CD8-positive, alpha-beta memory T cell (primary cell): ENCODE data around the gene RASGRP2. TPM values are rescaled to one million over a fixed set of nuclear protein-coding genes. Genes with fewer than 3 reads are reported as not detected.

Source experiments
- CTCF ChIA-PET: fragments of 350-600 bp; sonication (Branson Sonifier 250); formaldehyde crosslinking; loops from one replicate; lab custom pipeline; 2021; ENCODE audit warnings: antibody characterized with exemption; lab: Charles Lee
- POLR2A ChIA-PET: fragments of 350-600 bp; sonication (Branson Sonifier 250); formaldehyde crosslinking; loops from one replicate; lab custom pipeline; 2021; ENCODE audit warnings: antibody characterized with exemption; lab: Charles Lee
- DNase-seq, 5 donors: peaks; one replicate each; pipeline versions ENCODE4 v3.0.0 to v3.0.0-alpha.2; 2020 to 2022; ENCODE audit warnings: mixed read lengths in 1 of 5
- H3K27ac ChIP-seq: one replicate; pipeline ENCODE4 v1.7.0; 2013; ENCODE audit warnings: low read depth, mild to moderate bottlenecking, low read length, moderate library complexity
- H3K27me3 ChIP-seq: 2 replicates; pipeline ENCODE4 v1.7.0; 2013; ENCODE audit warnings: low read length, mild to moderate bottlenecking; ENCODE audit not compliant: insufficient read depth, poor library complexity, severe bottlenecking
- H3K36me3 ChIP-seq: 2 replicates; pipeline ENCODE4 v1.7.0; 2013; ENCODE audit warnings: mild to moderate bottlenecking, low read length, moderate library complexity; ENCODE audit not compliant: insufficient read depth
- H3K4me1 ChIP-seq: 2 replicates; pipeline ENCODE4 v1.7.0; 2013; ENCODE audit warnings: mild to moderate bottlenecking, low read length, moderate library complexity; ENCODE audit not compliant: insufficient read depth
- H3K4me3 ChIP-seq: 2 replicates; pipeline ENCODE4 v1.7.0; 2013; ENCODE audit warnings: mild to moderate bottlenecking, low read length
- H3K9me3 ChIP-seq: 2 replicates; pipeline ENCODE4 v1.7.0; 2013; ENCODE audit warnings: mild to moderate bottlenecking, low read length
- H3K27ac Mint-ChIP-seq, 8 donors: one replicate each; pipeline ENCODE4 v1.8.0; 2020 to 2021; ENCODE audit warnings: mixed read lengths in 8 of 8, mild to moderate bottlenecking in 6 of 8, inconsistent platforms in 3 of 8, moderate library complexity in 3 of 8
- H3K27me3 Mint-ChIP-seq, 2 donors: one replicate each; pipeline ENCODE4 v1.8.0; 2020 to 2021; ENCODE audit warnings: mixed read lengths in 2 of 2, mild to moderate bottlenecking in 1 of 2, moderate library complexity in 1 of 2
- H3K36me3 Mint-ChIP-seq, 3 donors: one replicate each; pipeline ENCODE4 v1.8.0; 2020 to 2021; ENCODE audit warnings: mixed read lengths in 3 of 3, inconsistent platforms in 1 of 3, mild to moderate bottlenecking in 1 of 3
- H3K4me1 Mint-ChIP-seq, 3 donors: one replicate each; pipeline ENCODE4 v1.8.0; 2020 to 2021; ENCODE audit warnings: mixed read lengths in 3 of 3, inconsistent platforms in 1 of 3, mild to moderate bottlenecking in 1 of 3
- H3K4me3 Mint-ChIP-seq, 7 donors: one replicate each; pipeline ENCODE4 v1.8.0; 2020 to 2021; ENCODE audit warnings: mixed read lengths in 7 of 7, mild to moderate bottlenecking in 6 of 7, moderate library complexity in 4 of 7, inconsistent platforms in 2 of 7
- H3K9me3 Mint-ChIP-seq, 5 donors: one replicate each; pipeline ENCODE4 v1.8.0; 2020 to 2022; ENCODE audit warnings: mixed read lengths in 5 of 5, mild to moderate bottlenecking in 3 of 5, moderate library complexity in 2 of 5, inconsistent platforms in 1 of 5
- polyA plus RNA-seq: library from polyadenylated mRNA; unstranded; fragments of 300-500 nt; fragmentation: Illumina TruSeq; gene quantifications from one replicate; pipeline ENCODE4 v1.2.3, GENCODE V29; 2021
- total RNA-seq, 2 experiments: library from RNA; stranded (reverse); gene quantifications; one replicate each; pipeline ENCODE4 v1.2.3, GENCODE V29; 2021

RASGRP2 gene
- total RNA-seq (10 to 100 TPM; 30.2 to 33.5 TPM), polyA plus RNA-seq (145 TPM)

DNA sequence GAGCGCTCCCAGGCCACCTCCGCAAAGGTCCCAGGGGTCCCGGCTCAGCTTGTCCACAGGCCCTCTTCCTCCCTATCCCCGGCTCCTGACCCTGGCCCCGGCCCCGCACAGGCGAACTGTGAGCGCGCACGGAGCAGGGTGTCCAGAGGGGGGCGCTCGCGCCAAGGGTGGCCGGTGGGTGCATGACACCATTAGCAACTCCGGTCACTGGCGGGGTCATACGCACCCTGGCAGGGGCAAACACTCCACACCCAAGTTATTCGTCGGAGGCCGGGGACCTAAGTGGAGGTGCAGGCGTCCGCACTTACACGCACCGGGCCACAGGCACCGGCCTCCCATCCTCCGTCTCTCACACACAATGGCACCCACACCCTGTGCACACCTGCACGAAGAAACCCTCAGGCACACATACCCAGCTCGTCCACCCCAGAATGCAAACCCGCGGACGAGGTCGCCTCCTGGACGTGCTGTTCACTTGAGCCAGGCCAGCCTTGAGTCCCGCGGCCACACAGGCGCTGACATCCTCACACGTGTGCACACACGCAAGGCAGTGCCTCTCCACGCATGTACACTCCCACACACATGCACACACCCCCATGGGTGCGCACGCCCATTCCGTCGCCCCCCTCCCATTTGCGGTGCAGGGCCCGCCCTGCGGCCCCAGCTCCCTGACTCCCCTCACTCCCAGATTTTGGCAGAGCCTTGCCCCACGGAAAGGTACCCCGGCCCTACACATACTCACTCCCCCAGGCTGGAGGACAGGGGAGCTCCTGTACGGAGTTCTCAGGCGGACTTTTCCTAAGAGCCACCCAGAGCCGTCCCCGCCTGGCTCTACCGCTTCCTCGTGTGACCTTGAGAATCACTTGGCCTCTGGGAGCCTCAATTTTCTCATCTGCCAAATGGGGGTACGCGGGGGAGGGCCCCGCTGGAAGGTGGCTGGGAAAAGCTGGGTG, at the start of gene RASGRP2:
Gene RASGRP2, minus strand, starts transcription at position 552 of the 953 bp plus-strand sequence. CDS start 1,276 bp downstream, outside the sequence.
- Mint-ChIP-seq H3K36me3 (peaks cover 6 to 41% (median 10%) of the 10 kb centered on the region in 3 donors), H3K4me1 (peaks cover 31 to 65% (median 36%) of the 10 kb centered on the region in 3 donors), H3K4me3 (peak within 1 kb of the TSS; percentile 95 to 99 (median 97)), H3K9me3 (no peaks in the 10 kb centered on the region), H3K27me3 (peaks cover 0 to 7% of the 10 kb centered on the region in 2 donors), H3K27ac (peak within 1 kb of the TSS; percentile 94 to 100 (median 99))
- ChIA-PET CTCF (interaction anchor here (0.5 to 18.5 kb wide), 23 partner anchors 8 to 427 kb away, joined by 3 to 441 read pairs (median 3); partner anchors contain the start of genes CDC42BPG, MEN1, NRXN2 and PYGM), POLR2A (interaction anchor here (0.5 to 8.0 kb wide), 16 partner anchors 13 to 1877 kb away, joined by 3 to 220 read pairs (median 3); partner anchors contain the start of genes CDC42BPG, MAP4K2, PYGM and SF1)
- DNase-seq, result peak; percentile 81 to 93 (median 87)
- H3K27ac ChIP-seq, result peak within 1 kb of the TSS; percentile 95
- peaks cover 14% of the 10 kb centered on the region for H3K36me3 ChIP-seq
- no peaks in the 10 kb centered on the region for H3K9me3 ChIP-seq
- peaks cover 31% of the 10 kb centered on the region for H3K4me1 ChIP-seq
- H3K4me3 ChIP-seq, result peak within 1 kb of the TSS; percentile 87
- no peaks in the 10 kb centered on the region for H3K27me3 ChIP-seq

DNA sequence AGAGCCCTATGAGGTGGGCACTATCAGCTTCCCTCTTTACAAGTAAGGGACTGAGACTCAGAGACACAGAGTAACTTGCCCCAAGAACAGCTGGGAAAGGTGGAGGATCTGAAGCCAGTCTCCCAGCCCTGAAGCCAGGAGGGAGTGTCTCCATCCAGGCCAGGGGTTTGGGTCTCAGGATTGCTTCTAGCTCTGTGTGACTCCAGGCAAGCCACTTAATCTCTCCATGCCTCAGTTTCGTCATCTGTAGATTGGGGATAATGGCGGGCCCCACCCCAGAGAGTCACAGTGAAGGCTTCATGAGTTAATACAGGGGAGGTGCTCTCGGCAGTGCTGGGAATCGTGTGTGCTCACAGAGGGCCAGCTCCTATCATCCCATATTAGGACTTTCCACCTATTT, 48.5 kb upstream of the RASGRP2 start:
- H3K4me1 ChIP-seq, result peaks cover 5% of the 10 kb centered on the region
- no peak overlapping the region for H3K4me3 ChIP-seq
- POLR2A ChIA-PET, result interaction anchor here (0.9 to 1.1 kb wide), 3 partner anchors 10 to 48 kb away, joined by 3 to 4 read pairs (median 3); no protein-coding TSS in a partner anchor
- peaks cover 0 to 70% (median 8%) of the 10 kb centered on the region in 3 donors for H3K36me3 Mint-ChIP-seq
- H3K9me3 Mint-ChIP-seq, result no peaks in the 10 kb centered on the region
- no peaks in the 10 kb centered on the region for H3K9me3 ChIP-seq
- peaks cover 9 to 26% (median 13%) of the 10 kb centered on the region in 3 donors for H3K4me1 Mint-ChIP-seq
- no peak overlapping the region for H3K27ac ChIP-seq
- DNase-seq, result no peak
- peak overlapping the region in 3 of 8 donors; percentile 61 to 64 (median 62) for H3K27ac Mint-ChIP-seq
- H3K27me3 Mint-ChIP-seq, result peaks cover 0 to 1% of the 10 kb centered on the region in 2 donors
- CTCF ChIA-PET, result interaction anchor here (1.0 kb wide), 1 partner anchor 50 kb away, joined by 3 read pairs; no protein-coding TSS in a partner anchor
- no peak overlapping the region for H3K4me3 Mint-ChIP-seq
- H3K36me3 ChIP-seq, result no peaks in the 10 kb centered on the region
- H3K27me3 ChIP-seq, result no peaks in the 10 kb centered on the region

GRCh38 chr11:64791781-64792291, 47.9 kb upstream of the RASGRP2 start:
- H3K9me3 ChIP-seq, result no peaks in the 10 kb centered on the region
- Mint-ChIP-seq H3K36me3 (peaks cover 0 to 68% (median 8%) of the 10 kb centered on the region in 3 donors), H3K27ac (no peak overlapping the region), H3K9me3 (no peaks in the 10 kb centered on the region), H3K27me3 (peaks cover 0 to 1% of the 10 kb centered on the region in 2 donors), H3K4me3 (no peak overlapping the region), H3K4me1 (peaks cover 11 to 26% (median 14%) of the 10 kb centered on the region in 3 donors)
- no peaks in the 10 kb centered on the region for H3K27me3 ChIP-seq
- POLR2A ChIA-PET, result interaction anchor here (0.9 to 1.1 kb wide), 3 partner anchors 10 to 47 kb away, joined by 3 to 4 read pairs (median 3); no protein-coding TSS in a partner anchor
- H3K4me1 ChIP-seq, result peaks cover 7% of the 10 kb centered on the region
- CTCF ChIA-PET, result interaction anchor here (1.0 kb wide), 1 partner anchor 50 kb away, joined by 3 read pairs; no protein-coding TSS in a partner anchor
- no peak overlapping the region for H3K27ac ChIP-seq
- H3K4me3 ChIP-seq, result no peak overlapping the region
- no peaks in the 10 kb centered on the region for H3K36me3 ChIP-seq
- DNase-seq, result no peak

GRCh38 chr11:64790205-64791095, 46.5 kb upstream of the RASGRP2 start:
- DNase-seq, result no peak
- CTCF ChIA-PET, result no interaction called here
- Histone ChIP-seq H3K27me3 (no peaks in the 10 kb centered on the region), H3K27ac (no peak overlapping the region), H3K36me3 (no peaks in the 10 kb centered on the region), H3K9me3 (no peaks in the 10 kb centered on the region), H3K4me1 (peaks cover 7% of the 10 kb centered on the region), H3K4me3 (no peak overlapping the region)
- peak overlapping the region in 1 of 8 donors; percentile 14 for H3K27ac Mint-ChIP-seq
- peaks cover 0 to 56% (median 8%) of the 10 kb centered on the region in 3 donors for H3K36me3 Mint-ChIP-seq
- H3K4me3 Mint-ChIP-seq, result no peak overlapping the region
- peaks cover 0 to 1% of the 10 kb centered on the region in 2 donors for H3K27me3 Mint-ChIP-seq
- POLR2A ChIA-PET, result no interaction called here
- no peaks in the 10 kb centered on the region for H3K9me3 Mint-ChIP-seq
- peaks cover 11 to 18% (median 11%) of the 10 kb centered on the region in 3 donors for H3K4me1 Mint-ChIP-seq

- peaks cover 7 to 14% (median 7%) of the 10 kb centered on the region in 3 donors for H3K4me1 Mint-ChIP-seq
- no peak overlapping the region for H3K4me3 Mint-ChIP-seq
- Histone ChIP-seq H3K27ac (no peak overlapping the region), H3K9me3 (no peaks in the 10 kb centered on the region), H3K4me1 (peaks cover 7% of the 10 kb centered on the region), H3K27me3 (no peaks in the 10 kb centered on the region), H3K4me3 (no peak overlapping the region), H3K36me3 (no peaks in the 10 kb centered on the region)
- ChIA-PET POLR2A (interaction anchor here (1.4 kb wide), 1 partner anchor 11 kb away, joined by 6 read pairs; the partner anchor contains the start of gene SF1), CTCF (interaction anchor here (1.5 kb wide), 1 partner anchor 104 kb away, joined by 3 read pairs; no protein-coding TSS in a partner anchor)
- no peak for DNase-seq
- H3K27ac Mint-ChIP-seq, result peak overlapping the region in 1 of 8 donors; percentile 14
- no peaks in the 10 kb centered on the region for H3K9me3 Mint-ChIP-seq
- peaks cover 0 to 1% of the 10 kb centered on the region in 2 donors for H3K27me3 Mint-ChIP-seq
- peaks cover 0 to 53% (median 8%) of the 10 kb centered on the region in 3 donors for H3K36me3 Mint-ChIP-seq
Measured at GRCh38 chr11:64789331-64790204, 45.6 kb upstream of the RASGRP2 start.

DNA sequence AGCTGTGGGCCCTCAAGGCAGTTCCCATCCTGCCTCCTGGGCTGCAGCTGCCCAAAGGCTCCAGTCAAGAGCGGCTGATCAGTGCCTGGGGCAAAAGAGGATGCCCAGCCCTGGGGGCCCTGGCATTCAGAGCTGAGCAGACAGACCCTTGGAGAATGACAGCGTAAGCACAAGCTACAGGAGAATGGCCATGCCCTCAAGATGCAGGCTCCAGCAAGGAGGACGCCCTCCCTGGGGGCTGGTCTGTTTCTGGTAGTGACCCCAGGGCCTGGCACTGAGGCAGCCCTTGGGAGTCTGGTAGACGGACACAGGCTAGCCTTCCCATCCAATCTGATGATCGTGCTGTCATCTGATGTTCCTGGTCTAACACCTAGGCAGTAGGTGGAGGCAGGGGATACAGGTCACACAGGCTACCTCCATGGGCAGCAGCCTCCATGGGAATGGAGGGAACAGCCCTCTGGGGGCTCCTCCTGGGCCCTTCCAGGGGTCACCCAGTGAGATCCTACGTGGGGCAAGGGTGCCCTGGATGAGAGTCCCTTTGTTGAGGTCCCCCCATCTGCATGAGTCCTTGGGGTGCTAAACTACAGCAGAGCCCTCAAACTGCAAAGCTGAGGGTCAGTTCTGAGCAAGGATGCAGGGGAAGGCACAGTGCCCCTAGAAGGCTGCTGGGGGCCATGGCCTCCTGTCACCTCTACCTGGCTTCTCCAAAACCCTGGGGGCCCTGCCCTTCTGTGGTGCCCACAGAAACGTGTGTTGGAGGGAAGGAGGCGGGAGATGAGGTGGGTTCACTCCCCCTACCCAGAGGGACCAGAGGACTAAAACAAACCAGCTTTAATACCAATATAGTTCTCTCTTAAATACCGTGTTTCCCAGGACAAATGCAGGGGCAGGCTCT, 44.6 kb upstream of the RASGRP2 start:
- peaks cover 7% of the 10 kb centered on the region for H3K4me1 ChIP-seq
- peaks cover 0 to 46% (median 8%) of the 10 kb centered on the region in 3 donors for H3K36me3 Mint-ChIP-seq
- no peaks in the 10 kb centered on the region for H3K9me3 ChIP-seq
- no peaks in the 10 kb centered on the region for H3K9me3 Mint-ChIP-seq
- no peak for DNase-seq
- H3K27me3 Mint-ChIP-seq, result peaks cover 0 to 1% of the 10 kb centered on the region in 2 donors
- peaks cover 5 to 6% (median 5%) of the 10 kb centered on the region in 3 donors for H3K4me1 Mint-ChIP-seq
- no peak overlapping the region for H3K27ac ChIP-seq
- ChIA-PET POLR2A (interaction anchor here (1.4 kb wide), 1 partner anchor 10 kb away, joined by 6 read pairs; the partner anchor contains the start of gene SF1), CTCF (interaction anchor here (1.0 to 1.5 kb wide), 4 partner anchors 9 to 105 kb away, joined by 3 to 9 read pairs (median 4); partner anchors contain the start of gene SF1)
- peak overlapping the region in 2 of 8 donors; percentile 39 to 70 for H3K27ac Mint-ChIP-seq
- H3K4me3 Mint-ChIP-seq, result no peak overlapping the region
- no peak overlapping the region for H3K4me3 ChIP-seq
- H3K27me3 ChIP-seq, result no peaks in the 10 kb centered on the region
- H3K36me3 ChIP-seq, result no peaks in the 10 kb centered on the region
